ENCODE results near the gene SPINK8. TPM values are rescaled to one million over a fixed set of nuclear protein-coding genes. Genes with fewer than 3 reads are reported as not detected.

The SPINK8 gene
- total RNA-seq, 1 experiment from 2014 or later = not detected

DNA sequence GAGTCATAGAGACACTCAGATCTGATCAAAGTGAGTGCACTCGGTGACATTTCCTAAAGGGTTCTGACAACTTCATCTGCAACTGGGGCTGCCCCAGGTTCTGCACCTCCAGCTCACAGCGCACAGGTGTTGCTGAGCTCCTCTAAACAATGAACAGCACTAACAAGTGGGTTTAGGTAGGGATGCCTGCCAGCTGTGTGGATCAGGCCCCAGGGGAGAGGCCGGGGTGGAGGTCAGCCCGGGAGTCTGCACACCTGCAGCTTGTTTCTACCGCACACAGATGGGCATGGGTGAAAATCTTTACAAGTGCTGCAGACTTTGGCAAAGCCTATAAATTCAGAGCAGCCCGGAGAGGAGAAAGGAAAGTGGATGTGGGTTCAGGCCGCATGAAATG lies 38.9 kb upstream of the SPINK8 start:
- H3K9ac ChIP-seq (ENCODE audit: low read length) = no peak overlapping the region
- H3K79me2 ChIP-seq (ENCODE audit: insufficient read depth, low read length) = no peaks in the 10 kb centered on the region
- no peak for DNase-seq (ENCODE audit: low read depth, low spot score)
- no peak overlapping the region for H2AFZ ChIP-seq (ENCODE audit: low read depth, low read length, poor library complexity, severe bottlenecking)
- no peaks in the 10 kb centered on the region for H3K9me2 ChIP-seq (ENCODE audit: insufficient read depth)
- TF ChIP-seq TCF7L2 (IDR thresholded peaks at IDR 0.05; ENCODE audit: borderline replicate concordance, extremely low read depth, insufficient read depth, insufficient read length) = no peak
- TF ChIP-seq SP1 (IDR thresholded peaks at IDR 0.05; ENCODE audit: low read depth) = no peak
- no peak for TF ChIP-seq POLR2A (IDR thresholded peaks at IDR 0.05; ENCODE audit: borderline replicate concordance, extremely low read depth, insufficient read depth, insufficient read length)
- no peak for TF ChIP-seq SIN3A (IDR thresholded peaks at IDR 0.05; ENCODE audit: low read depth)
- TF ChIP-seq ELF1 (IDR thresholded peaks at IDR 0.05; ENCODE audit: borderline replicate concordance, low read depth) = no peak
- TF ChIP-seq ZNF274 (IDR thresholded peaks at IDR 0.05; ENCODE audit: low read depth, low read length) = no peak
- TF ChIP-seq, protein P1, sequence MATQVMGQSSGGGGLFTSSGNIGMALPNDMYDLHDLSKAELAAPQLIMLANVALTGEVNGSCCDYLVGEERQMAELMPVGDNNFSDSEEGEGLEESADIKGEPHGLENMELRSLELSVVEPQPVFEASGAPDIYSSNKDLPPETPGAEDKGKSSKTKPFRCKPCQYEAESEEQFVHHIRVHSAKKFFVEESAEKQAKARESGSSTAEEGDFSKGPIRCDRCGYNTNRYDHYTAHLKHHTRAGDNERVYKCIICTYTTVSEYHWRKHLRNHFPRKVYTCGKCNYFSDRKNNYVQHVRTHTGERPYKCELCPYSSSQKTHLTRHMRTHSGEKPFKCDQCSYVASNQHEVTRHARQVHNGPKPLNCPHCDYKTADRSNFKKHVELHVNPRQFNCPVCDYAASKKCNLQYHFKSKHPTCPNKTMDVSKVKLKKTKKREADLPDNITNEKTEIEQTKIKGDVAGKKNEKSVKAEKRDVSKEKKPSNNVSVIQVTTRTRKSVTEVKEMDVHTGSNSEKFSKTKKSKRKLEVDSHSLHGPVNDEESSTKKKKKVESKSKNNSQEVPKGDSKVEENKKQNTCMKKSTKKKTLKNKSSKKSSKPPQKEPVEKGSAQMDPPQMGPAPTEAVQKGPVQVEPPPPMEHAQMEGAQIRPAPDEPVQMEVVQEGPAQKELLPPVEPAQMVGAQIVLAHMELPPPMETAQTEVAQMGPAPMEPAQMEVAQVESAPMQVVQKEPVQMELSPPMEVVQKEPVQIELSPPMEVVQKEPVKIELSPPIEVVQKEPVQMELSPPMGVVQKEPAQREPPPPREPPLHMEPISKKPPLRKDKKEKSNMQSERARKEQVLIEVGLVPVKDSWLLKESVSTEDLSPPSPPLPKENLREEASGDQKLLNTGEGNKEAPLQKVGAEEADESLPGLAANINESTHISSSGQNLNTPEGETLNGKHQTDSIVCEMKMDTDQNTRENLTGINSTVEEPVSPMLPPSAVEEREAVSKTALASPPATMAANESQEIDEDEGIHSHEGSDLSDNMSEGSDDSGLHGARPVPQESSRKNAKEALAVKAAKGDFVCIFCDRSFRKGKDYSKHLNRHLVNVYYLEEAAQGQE (IDR thresholded peaks at IDR 0.05; ENCODE audit: low read depth) = no peak
- TF ChIP-seq POLR2AphosphoS5 (IDR thresholded peaks at IDR 0.05; ENCODE audit: low read depth, low read length) = no peak
- TF ChIP-seq, protein P2, sequence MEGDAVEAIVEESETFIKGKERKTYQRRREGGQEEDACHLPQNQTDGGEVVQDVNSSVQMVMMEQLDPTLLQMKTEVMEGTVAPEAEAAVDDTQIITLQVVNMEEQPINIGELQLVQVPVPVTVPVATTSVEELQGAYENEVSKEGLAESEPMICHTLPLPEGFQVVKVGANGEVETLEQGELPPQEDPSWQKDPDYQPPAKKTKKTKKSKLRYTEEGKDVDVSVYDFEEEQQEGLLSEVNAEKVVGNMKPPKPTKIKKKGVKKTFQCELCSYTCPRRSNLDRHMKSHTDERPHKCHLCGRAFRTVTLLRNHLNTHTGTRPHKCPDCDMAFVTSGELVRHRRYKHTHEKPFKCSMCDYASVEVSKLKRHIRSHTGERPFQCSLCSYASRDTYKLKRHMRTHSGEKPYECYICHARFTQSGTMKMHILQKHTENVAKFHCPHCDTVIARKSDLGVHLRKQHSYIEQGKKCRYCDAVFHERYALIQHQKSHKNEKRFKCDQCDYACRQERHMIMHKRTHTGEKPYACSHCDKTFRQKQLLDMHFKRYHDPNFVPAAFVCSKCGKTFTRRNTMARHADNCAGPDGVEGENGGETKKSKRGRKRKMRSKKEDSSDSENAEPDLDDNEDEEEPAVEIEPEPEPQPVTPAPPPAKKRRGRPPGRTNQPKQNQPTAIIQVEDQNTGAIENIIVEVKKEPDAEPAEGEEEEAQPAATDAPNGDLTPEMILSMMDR (IDR thresholded peaks at IDR 0.05 in 2 of 3, conservative IDR thresholded peaks at IDR 0.05 in 1 of 3; ENCODE audit: borderline replicate concordance in 1 of 3, insufficient read depth in 1 of 3, low read depth in 2 of 3, low read length in 2 of 3) = no peak
- no peak for TF ChIP-seq EZH2 (IDR thresholded peaks at IDR 0.05)
- TF ChIP-seq CEBPB (IDR thresholded peaks at IDR 0.05; ENCODE audit: low read depth) = no peak
- no peak for TF ChIP-seq SRF (IDR thresholded peaks at IDR 0.05; ENCODE audit: low read depth)
- no peaks in the 10 kb centered on the region for H3K9me3 ChIP-seq (ENCODE audit: control insufficient read depth in 1 of 2, insufficient read depth in 1 of 2, low read depth in 1 of 2, low read length in 2 of 2)
- no peaks in the 10 kb centered on the region for H3K27me3 ChIP-seq (ENCODE audit: insufficient read depth, low read length)
- no peaks in the 10 kb centered on the region for H4K20me1 ChIP-seq (ENCODE audit: insufficient read depth)
- no peak for ATAC-seq
- intact Hi-C loops (cut with micrococcal nuclease) = no loop called here
- no peak overlapping the region for H3K4me3 ChIP-seq (replicated peaks in 1 of 2; ENCODE audit: low read depth in 1 of 2, low read length in 2 of 2)
- no TSS peak for BruUV-seq (replicated peaks)
- H3K4me2 ChIP-seq (ENCODE audit: low read length) = no peak overlapping the region
- H3K27ac ChIP-seq (ENCODE audit: low read depth, low read length) = no peak overlapping the region
- CTCF ChIA-PET = no interaction called here
- RAD21 ChIA-PET (ENCODE audit: low non-redundant PET in 1 of 2, low total read pairs in 2 of 2, uncharacterized antibody in 2 of 2, unreplicated experiment in 2 of 2) = no interaction called here
- H3K4me1 ChIP-seq (ENCODE audit: control insufficient read depth in 1 of 2, insufficient read depth in 2 of 2, low read length in 2 of 2) = peaks cover under 1 to 2% of the 10 kb centered on the region in 2 experiments; a peak in 3 of 4 replicates
- POLR2A ChIA-PET = no interaction called here
- H3K36me3 ChIP-seq (ENCODE audit: control insufficient read depth in 1 of 2, insufficient read depth in 2 of 2, low read length in 2 of 2) = no peaks in the 10 kb centered on the region
